ENCODE data around the gene GPC6. TPM values are rescaled to one million over a fixed set of nuclear protein-coding genes. Genes with fewer than 3 reads are reported as not detected.

Gene GPC6
- total and polyA plus RNA-seq, 9 of the 15 experiments (the other 6 are each of a cell fraction or from before 2014, with no cell fraction given), result under 0.01 to 0.20 (median 0.01) TPM; not detected in 4

GRCh38 chr13:94140027-94140426, 913.4 kb downstream of the GPC6 start:
- H3K4me2 ChIP-seq (ENCODE audit: insufficient read depth, low read length), result no peak overlapping the region
- BruUV-seq (replicated peaks), result no TSS peak
- in situ Hi-C loops (cut with MboI), result no loop called here
- intact Hi-C loops (cut with micrococcal nuclease), result no loop called here
- 0% methylated on average over 2 of the region's 2 CpGs for WGBS (ENCODE audit: insufficient coverage, low coverage, missing lambda C conversion rate)
- H3K4me1 ChIP-seq (replicated peaks in 1 of 2; ENCODE audit: control insufficient read depth in 2 of 2, insufficient read depth in 2 of 2, low read length in 2 of 2), result no peaks in the 10 kb centered on the region
- no peak for ATAC-seq
- no peak overlapping the region for H2AFZ ChIP-seq (ENCODE audit: low read depth, low read length)
- no peaks in the 10 kb centered on the region for H4K20me1 ChIP-seq (replicated peaks; ENCODE audit: control insufficient read depth, insufficient read depth, low read length)
- no peak overlapping the region for H3K4me3 ChIP-seq
- no peaks in the 10 kb centered on the region for H3K36me3 ChIP-seq (ENCODE audit: control insufficient read depth, insufficient read depth, low read length)
- no peaks in the 10 kb centered on the region for H3K9me3 ChIP-seq (replicated peaks; ENCODE audit: control insufficient read depth, insufficient read depth, low read depth, low read length)
- H3K9me1 ChIP-seq (ENCODE audit: control insufficient read depth, insufficient read depth, low read length), result no peaks in the 10 kb centered on the region
- H3K27me3 ChIP-seq (ENCODE audit: control insufficient read depth in 2 of 2, insufficient read depth in 2 of 2, low read length in 2 of 2), result no peaks in the 10 kb centered on the region
- POLR2A ChIA-PET, result no interaction called here
- no peak for DNase-seq (ENCODE audit: extremely low read depth in 1 of 4, low spot score in 3 of 4)
- H3K27ac ChIP-seq (ENCODE audit: extremely low read depth, low read depth, low read length), result no peak overlapping the region
- no peak for TF ChIP-seq YBX1 (IDR thresholded peaks at IDR 0.05)
- no peak for TF ChIP-seq TARDBP (IDR thresholded peaks at IDR 0.05)
- TF ChIP-seq ZNF449 (CRISPR knock-in tag; IDR thresholded peaks at IDR 0.05), result no peak
- no peak for TF ChIP-seq ZC3H4 (CRISPR knock-in tag; IDR thresholded peaks at IDR 0.05; ENCODE audit: borderline replicate concordance)
- no peak for TF ChIP-seq ZFX (CRISPR knock-in tag; IDR thresholded peaks at IDR 0.05)
- no peak for TF ChIP-seq PPARD (CRISPR knock-in tag; IDR thresholded peaks at IDR 0.05)
- TF ChIP-seq ZNF133 (CRISPR knock-in tag; IDR thresholded peaks at IDR 0.05), result no peak
- TF ChIP-seq ZNF347 (CRISPR knock-in tag; IDR thresholded peaks at IDR 0.05; ENCODE audit: low read depth), result no peak
- TF ChIP-seq ILK (tag; IDR thresholded peaks at IDR 0.05; ENCODE audit: borderline replicate concordance, low read depth), result no peak
- no peak for TF ChIP-seq TAF9B (IDR thresholded peaks at IDR 0.05; ENCODE audit: partially characterized antibody)
- no peak for TF ChIP-seq TFAP4 (CRISPR knock-in tag; IDR thresholded peaks at IDR 0.05; ENCODE audit: borderline replicate concordance)
- TF ChIP-seq ZKSCAN8 (CRISPR knock-in tag; IDR thresholded peaks at IDR 0.05), result no peak
- no peak for TF ChIP-seq PYGO2 (tag; IDR thresholded peaks at IDR 0.05)
- no peak for TF ChIP-seq GABPB1 (CRISPR knock-in tag; IDR thresholded peaks at IDR 0.05)
- CTCF ChIA-PET (ENCODE audit: low intra/inter-chr PET ratio), result no interaction called here
- no peak overlapping the region for H3K9ac ChIP-seq (ENCODE audit: insufficient read depth in 1 of 2, low read depth in 2 of 2, low read length in 2 of 2)
- no peak for FAIRE-seq
- no peaks in the 10 kb centered on the region for H3K79me2 ChIP-seq (ENCODE audit: control insufficient read depth, insufficient read depth, low read length)
